ENCODE results near the gene ZNF638. TPM values are rescaled to one million over a fixed set of nuclear protein-coding genes. Genes with fewer than 3 reads are reported as not detected.

ZNF638 gene
- total and polyA plus RNA-seq, 12 donors: 45.2 to 219 (median 82.8) TPM

- WGBS, 2 donors: 2% methylated on average over 62 to 66 of the region's 66 CpGs
Observed at GRCh38 chr2:71453404-71454220, 122.0 kb downstream of the ZNF638 start, which contains the start of gene DYSF. Gene DYSF, plus strand, starts transcription at chr2:71453561.

GRCh38 chr2:71454221-71455010 lies 122.8 kb downstream of the ZNF638 start:
- ATAC-seq (peak; percentile 66 to 79 (median 74)), DNase-seq (peak; percentile 67 to 73)
- Histone ChIP-seq H3K27ac (peak overlapping the region; percentile 75 to 94 (median 90)), H3K4me3 (peak overlapping the region; percentile 51 to 72 (median 64)), H3K36me3 (peaks cover 0 to 2% (median 0%) of the 10 kb centered on the region in 9 donors), H3K4me1 (peaks cover 34 to 98% (median 82%) of the 10 kb centered on the region in 9 donors), H3K9me3 (no peaks in the 10 kb centered on the region), H3K27me3 (peaks cover 0 to 20% (median 0%) of the 10 kb centered on the region in 7 donors)
- TF ChIP-seq CTCF (IDR thresholded peaks at IDR 0.05): peak in 3 of 9 donors; percentile 15 to 27 (median 23)
- 19 to 27% methylated on average over 17 of the region's 17 CpGs for WGBS, 2 donors
- intact Hi-C loops (cut with DNase I): no loop called here

More at GRCh38 chr2:71453404-71454220, 122.0 kb downstream of the ZNF638 start, which contains the start of gene DYSF:
- peak within 1 kb of the TSS; percentile 51 to 72 (median 64) for H3K4me3 ChIP-seq
- H3K9me3 ChIP-seq: no peaks in the 10 kb centered on the region
- intact Hi-C loops (cut with DNase I): no loop called here
- peaks cover 0 to 20% (median 0%) of the 10 kb centered on the region in 7 donors for H3K27me3 ChIP-seq
- peak; percentile 70 to 74 for DNase-seq
- ATAC-seq: peak; percentile 61 to 74 (median 70)
- H3K36me3 ChIP-seq: no peaks in the 10 kb centered on the region
- TF ChIP-seq CTCF (IDR thresholded peaks at IDR 0.05): no peak
- H3K4me1 ChIP-seq: peaks cover 34 to 91% (median 74%) of the 10 kb centered on the region in 9 donors
- peak within 1 kb of the TSS; percentile 75 to 94 (median 90) for H3K27ac ChIP-seq

- DNase-seq (no peak), ATAC-seq (no peak)
- intact Hi-C loops (cut with DNase I): no loop called here
- Histone ChIP-seq H3K9me3 (no peaks in the 10 kb centered on the region), H3K27me3 (peaks cover 0 to 20% (median 0%) of the 10 kb centered on the region in 7 donors), H3K27ac (peak overlapping the region in 9 of 10 donors; percentile 60 to 94 (median 91)), H3K4me1 (peaks cover 34 to 100% (median 90%) of the 10 kb centered on the region in 9 donors), H3K4me3 (peak overlapping the region in 3 of 10 donors; percentile 66 to 72 (median 70)), H3K36me3 (peaks cover 0 to 3% (median 0%) of the 10 kb centered on the region in 9 donors)
- TF ChIP-seq CTCF (IDR thresholded peaks at IDR 0.05): peak in 1 of 9 donors; percentile 2
- 57 to 67% methylated on average over 8 of the region's 8 CpGs for WGBS, 2 donors
Observed at GRCh38 chr2:71455011-71455740, 123.6 kb downstream of the ZNF638 start.

Data from heart right ventricle (tissue), 16 donors.